GM12878 (cell line): ENCODE results near the gene PCSK1. TPM values are rescaled to one million over a fixed set of nuclear protein-coding genes. Genes with fewer than 3 reads are reported as not detected.

Experiments used
- ATAC-seq: fragments of 200-7000 bp; cut with Tn5 transposase; 3 replicates; pipeline ENCODE4 v1.9.1; 2020; ENCODE audit warnings: mild to moderate bottlenecking, moderate library complexity
- BruUV-seq: library from RNA; stranded (reverse); fragments of 400-500 nt; replicated peaks from 2 replicates; lab custom pipeline; 2021; lab: Mats Ljungman, UMichigan
- CTCF ChIA-PET: fragments of 300-600 bp; sonication (Branson Sonifier 250); formaldehyde crosslinking; extraction: SDS; loops from one replicate; lab custom pipeline; 2021; ENCODE audit warnings: inconsistent platforms; lab: Yijun Ruan, JAX
- POLR2A ChIA-PET: fragments of 350-600 bp; formaldehyde crosslinking; extraction: SDS; loops from one replicate; lab custom pipeline; 2021; ENCODE audit warnings: inconsistent platforms; lab: Charles Lee
- RAD21 ChIA-PET: fragments of 300-600 bp; sonication (Branson Sonifier 250); formaldehyde crosslinking; loops from one replicate; lab custom pipeline; 2023; ENCODE audit warnings: antibody characterized with exemption; ENCODE audit not compliant: unreplicated experiment; lab: Charles Lee
- SMC1A ChIA-PET: fragments of 300-600 bp; sonication (Branson Sonifier 250); formaldehyde crosslinking; loops from one replicate; lab custom pipeline; 2023; ENCODE audit not compliant: unreplicated experiment, uncharacterized antibody; lab: Charles Lee
- DNase-seq: peaks from one replicate; pipeline ENCODE4 v3.0.0-alpha.2; 2011; ENCODE audit warnings: low read depth, low spot score
- FAIRE-seq: peaks from 3 replicates; lab custom pipeline; 2011; peaks lifted over from hg19 to GRCh38; lab: Jason Lieb, UNC
- H2AFZ ChIP-seq: 2 replicates; pipeline ENCODE4 v1.6.0; 2011; ENCODE audit warnings: low read depth, low read length, control low read depth; ENCODE audit not compliant: control insufficient read depth
- H3K27ac ChIP-seq: 2 replicates; pipeline ENCODE4 v1.5.1; 2011; ENCODE audit warnings: control low read depth; ENCODE audit not compliant: control insufficient read depth, insufficient read depth
- H3K27me3 ChIP-seq, 2 experiments: replicated peaks in 1 of 2; 2 replicates each; pipeline versions ENCODE4 v1.6.0 to v1.6.1; 2011; ENCODE audit warnings: low read length in 1 of 2; ENCODE audit not compliant: control insufficient read depth in 2 of 2, insufficient read depth in 2 of 2
- H3K36me3 ChIP-seq, 2 experiments: 2 replicates each; pipeline ENCODE4 v1.5.1; 2011; ENCODE audit warnings: low read length in 1 of 2; ENCODE audit not compliant: control insufficient read depth in 2 of 2, insufficient read depth in 2 of 2
- H3K4me1 ChIP-seq: 2 replicates; pipeline ENCODE4 v1.6.1; 2011; ENCODE audit warnings: mild to moderate bottlenecking, low read length, moderate library complexity, mixed read lengths; ENCODE audit not compliant: control insufficient read depth, insufficient read depth
- H3K4me2 ChIP-seq: 2 replicates; pipeline ENCODE4 v1.6.0; 2011; ENCODE audit warnings: control low read depth; ENCODE audit not compliant: control insufficient read depth, insufficient read depth
- H3K4me3 ChIP-seq: fragments of 200-600 bp; sonication (generic); 2 replicates; pipeline ENCODE4 v1.5.1; 2016
- H3K79me2 ChIP-seq: 2 replicates; pipeline ENCODE4 v1.6.0; 2011; ENCODE audit warnings: low read length; ENCODE audit not compliant: control insufficient read depth, insufficient read depth
- H3K9ac ChIP-seq: 2 replicates; pipeline ENCODE4 v1.8.0; 2011; ENCODE audit warnings: low read length, control low read depth, mixed read lengths; ENCODE audit not compliant: control insufficient read depth, insufficient read depth
- H3K9me3 ChIP-seq: replicated peaks from 3 replicates; pipeline ENCODE4 v1.5.1; 2011; ENCODE audit warnings: mild to moderate bottlenecking, low read length; ENCODE audit not compliant: control insufficient read depth, insufficient read depth
- H4K20me1 ChIP-seq: 2 replicates; pipeline ENCODE4 v1.6.0; 2011; ENCODE audit not compliant: control insufficient read depth, insufficient read depth
- ASH2L ChIP-seq: fragments of 300-600, 200-600 bp; sonication (generic); IDR thresholded peaks from 2 replicates; pipeline ENCODE4 v1.6.1; 2017; ENCODE audit warnings: low read depth, mild to moderate bottlenecking, borderline replicate concordance
- ATF7 ChIP-seq: fragments of 450-650 bp; IDR thresholded peaks from 2 replicates; pipeline ENCODE4 v1.6.1; 2016; ENCODE audit warnings: low read depth, mild to moderate bottlenecking
- BHLHE40 ChIP-seq, 2 experiments: fragments of 450-650 bp in 1 of 2; IDR thresholded peaks; 2 replicates each; pipeline ENCODE4 v1.6.1; 2011 to 2017; ENCODE audit warnings: low read depth in 2 of 2, borderline replicate concordance in 1 of 2, improper control_type of control experiment in 1 of 2, low read length in 1 of 2, mild to moderate bottlenecking in 1 of 2
- FOXM1 ChIP-seq: IDR thresholded peaks from 2 replicates; pipeline ENCODE4 v1.6.1; 2012; ENCODE audit warnings: low read depth, mild to moderate bottlenecking, inconsistent platforms, low read length, moderate library complexity
- IRF3 ChIP-seq: fragments of 450-650 bp; IDR thresholded peaks from 2 replicates; pipeline ENCODE4 v1.6.1; 2014; ENCODE audit warnings: mild to moderate bottlenecking
- KAT2A ChIP-seq: conservative IDR thresholded peaks from 2 replicates; pipeline ENCODE4 v1.6.1; 2011; ENCODE audit warnings: low read depth, low read length; ENCODE audit not compliant: control insufficient read depth
- KDM1A ChIP-seq: fragments of 200-600 bp; sonication (generic); IDR thresholded peaks from 2 replicates; pipeline ENCODE4 v1.6.1; 2016; ENCODE audit warnings: borderline replicate concordance
- KLF5 ChIP-seq: fragments of 450-650 bp; IDR thresholded peaks from 2 replicates; pipeline ENCODE4 v1.6.1; 2014; ENCODE audit warnings: mild to moderate bottlenecking; ENCODE audit not compliant: partially characterized antibody
- MTA2 ChIP-seq: fragments of 450-650 bp; IDR thresholded peaks from 2 replicates; pipeline ENCODE4 v1.6.1; 2016; ENCODE audit warnings: low read depth, mild to moderate bottlenecking, moderate library complexity
- SRF ChIP-seq, 2 experiments: IDR thresholded peaks; 2 replicates each; pipeline ENCODE4 v1.6.1; 2011; ENCODE audit warnings: low read depth in 2 of 2, low read length in 2 of 2, mild to moderate bottlenecking in 1 of 2, moderate library complexity in 1 of 2
- YY1 ChIP-seq: IDR thresholded peaks from 2 replicates; pipeline ENCODE4 v1.6.1; 2011; ENCODE audit warnings: low read depth, mild to moderate bottlenecking, low read length
- ZNF24 ChIP-seq: fragments of 450-650 bp; IDR thresholded peaks from 2 replicates; pipeline ENCODE4 v1.6.1; 2017; ENCODE audit warnings: antibody characterized with exemption, mild to moderate bottlenecking
- WGBS: methylation state at CpG from one replicate; pipeline ENCODE4 v1.1.6; 2016; ENCODE audit warnings: low lambda C conversion rate; ENCODE audit not compliant: insufficient replicate concordance, insufficient coverage; ENCODE audit errors: missing lambda C conversion rate; 5-methylcytosine and 5-hydroxymethylcytosine counted together
- in situ Hi-C: fragments of 300-500 bp; cut with MboI; formaldehyde crosslinking; loops from 9 replicates; pipeline ENCODE4 v1.14.3; 2018; ENCODE audit warnings: mixed read lengths
- intact Hi-C: fragments of 100-400 bp; cut with micrococcal nuclease; formaldehyde crosslinking; loops from one replicate; pipeline ENCODE4 v1.14.2; 2022; ENCODE audit not compliant: unreplicated experiment
- polyA plus RNA-seq, 11 experiments: library from polyadenylated mRNA; depleted of rRNA in 4 of 11; unstranded in 6 of 11; stranded (reverse) in 5 of 11; fragments of >200 nt; fragmentation: Nextera tagmentation in 4 of 11; fragmentation: Illumina TruSeq in 1 of 11; extraction: Ambion mirVana in 4 of 11; extraction: Trizol in 1 of 11; gene quantifications; 1 replicate in 1 of 11; 2 replicates in 10 of 11; pipeline versions ENCODE4 v1.2.1 to v1.2.3, GENCODE V29; 2011 to 2016; ENCODE audit warnings: inconsistent platforms in 2 of 11, missing spikeins in 2 of 11, low read depth in 1 of 11
- total RNA-seq, 4 experiments: library from RNA; depleted of rRNA in 3 of 4; stranded (reverse); fragments of >200 nt in 3 of 4; fragmentation: Illumina TruSeq in 1 of 4; extraction: Trizol in 1 of 4; gene quantifications; 2 replicates each; pipeline versions ENCODE4 v1.2.1 to v1.2.3, GENCODE V29; 2013 to 2021
- TF ChIP-seq, protein P1 (sequence below): IDR thresholded peaks from 2 replicates; pipeline ENCODE4 v1.6.1; 2011; ENCODE audit warnings: mild to moderate bottlenecking, low read depth, low read length, moderate library complexity; ENCODE audit not compliant: insufficient replicate concordance
- TF ChIP-seq, protein P2 (sequence below): fragments of 450-650 bp; IDR thresholded peaks from 2 replicates; pipeline ENCODE4 v1.6.1; 2017; ENCODE audit warnings: borderline replicate concordance

The PCSK1 gene
- total and polyA plus RNA-seq, 10 of the 15 experiments (the other 5 are each of a cell fraction or from before 2014, with no cell fraction given) = 0.03 to 0.24 (median 0.07) TPM; not detected in 4

DNA sequence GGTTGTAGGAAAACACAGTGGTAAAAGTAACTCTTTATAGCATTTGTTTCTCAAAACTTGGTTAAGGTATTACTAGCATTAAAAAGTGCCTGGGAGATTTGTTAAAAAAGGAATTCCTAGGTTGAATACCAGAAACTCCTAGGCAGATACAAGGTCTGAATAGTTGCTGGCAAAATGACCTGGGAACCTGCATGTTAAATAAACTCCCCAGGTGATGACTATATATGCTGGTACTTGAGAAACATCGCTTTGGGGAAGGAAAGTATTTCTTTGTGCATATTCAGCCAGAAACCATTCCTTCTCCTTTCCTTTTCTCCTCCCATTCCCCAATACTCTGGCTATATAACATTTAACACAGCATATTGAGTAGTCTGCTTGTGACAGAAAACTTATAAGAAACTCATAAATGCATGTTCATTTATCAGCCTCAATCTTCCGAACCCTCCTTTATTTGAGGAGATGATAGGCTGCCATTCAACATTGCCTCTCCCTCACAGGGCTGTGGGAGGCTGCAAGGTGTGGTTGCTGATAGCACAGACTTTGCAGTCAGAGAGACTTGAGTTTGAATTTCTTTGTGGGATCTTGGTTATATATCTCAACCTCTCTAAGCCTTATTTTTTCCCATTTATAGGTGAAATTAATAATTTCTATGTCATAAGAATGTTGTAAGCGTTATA lies 28.7 kb downstream of the PCSK1 start:
- H3K4me2 ChIP-seq = no peak overlapping the region
- H3K9ac ChIP-seq = no peak overlapping the region
- intact Hi-C loops = no loop called here
- no peaks in the 10 kb centered on the region for H3K9me3 ChIP-seq
- ChIA-PET SMC1A (interaction anchor here (0.6 kb wide), 1 partner anchor 942 kb away, joined by 3 read pairs; no protein-coding TSS in a partner anchor), POLR2A (no interaction called here), CTCF (interaction anchor here (1.3 kb wide), 2 partner anchors 36 to 197 kb away, joined by 3 to 4 read pairs; no protein-coding TSS in a partner anchor), RAD21 (no interaction called here)
- no peak overlapping the region for H3K4me3 ChIP-seq
- WGBS = 68% methylated on average over 3 of the region's 3 CpGs
- no peaks in the 10 kb centered on the region for H3K36me3 ChIP-seq
- no peaks in the 10 kb centered on the region for H4K20me1 ChIP-seq
- in situ Hi-C loops = no loop called here
- no peak overlapping the region for H2AFZ ChIP-seq
- BruUV-seq = no TSS peak
- no peak for ATAC-seq
- TF ChIP-seq SRF (IDR thresholded peaks at IDR 0.05; ENCODE audit: low read depth in 2 of 2, low read length in 2 of 2) = no peak
- TF ChIP-seq ZNF24 = no peak
- no peak for TF ChIP-seq KDM1A
- no peak for TF ChIP-seq MTA2
- no peak for TF ChIP-seq FOXM1
- FAIRE-seq = no peak
- H3K27me3 ChIP-seq = no peaks in the 10 kb centered on the region; a peak in 1 of 4 replicates
- H3K79me2 ChIP-seq = no peaks in the 10 kb centered on the region
- no peaks in the 10 kb centered on the region for H3K4me1 ChIP-seq
- no peak overlapping the region for H3K27ac ChIP-seq
- no peak for DNase-seq

GRCh38 chr5:96402500-96402899 lies 30.5 kb downstream of the PCSK1 start:
- no peak overlapping the region for H2AFZ ChIP-seq
- H3K4me2 ChIP-seq = no peak overlapping the region
- 56% methylated on average over 6 of the region's 6 CpGs for WGBS
- ChIA-PET CTCF (no interaction called here), SMC1A (no interaction called here), RAD21 (no interaction called here), POLR2A (no interaction called here)
- no peak overlapping the region for H3K27ac ChIP-seq
- H3K4me1 ChIP-seq = no peaks in the 10 kb centered on the region
- DNase-seq (no peak), FAIRE-seq (no peak), ATAC-seq (no peak)
- no peaks in the 10 kb centered on the region; a peak in 1 of 4 replicates for H3K27me3 ChIP-seq
- no TSS peak for BruUV-seq
- no peaks in the 10 kb centered on the region for H3K79me2 ChIP-seq
- H3K9ac ChIP-seq = no peak overlapping the region
- H4K20me1 ChIP-seq = no peaks in the 10 kb centered on the region
- no peaks in the 10 kb centered on the region for H3K9me3 ChIP-seq
- no peaks in the 10 kb centered on the region for H3K36me3 ChIP-seq
- no peak overlapping the region for H3K4me3 ChIP-seq
- in situ Hi-C loops (no loop called here), intact Hi-C loops (no loop called here)
- TF ChIP-seq BHLHE40 (IDR thresholded peaks at IDR 0.05; ENCODE audit: borderline replicate concordance in 1 of 2, low read depth in 2 of 2, low read length in 1 of 2) (no peak), IRF3 (no peak), ATF7 (no peak), KAT2A (no peak), KLF5 (no peak), ASH2L (no peak), YY1 (no peak)
- TF ChIP-seq, protein P1, sequence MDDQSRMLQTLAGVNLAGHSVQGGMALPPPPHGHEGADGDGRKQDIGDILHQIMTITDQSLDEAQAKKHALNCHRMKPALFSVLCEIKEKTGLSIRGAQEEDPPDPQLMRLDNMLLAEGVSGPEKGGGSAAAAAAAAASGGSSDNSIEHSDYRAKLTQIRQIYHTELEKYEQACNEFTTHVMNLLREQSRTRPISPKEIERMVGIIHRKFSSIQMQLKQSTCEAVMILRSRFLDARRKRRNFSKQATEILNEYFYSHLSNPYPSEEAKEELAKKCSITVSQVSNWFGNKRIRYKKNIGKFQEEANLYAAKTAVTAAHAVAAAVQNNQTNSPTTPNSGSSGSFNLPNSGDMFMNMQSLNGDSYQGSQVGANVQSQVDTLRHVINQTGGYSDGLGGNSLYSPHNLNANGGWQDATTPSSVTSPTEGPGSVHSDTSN = no peak
- TF ChIP-seq, protein P2, sequence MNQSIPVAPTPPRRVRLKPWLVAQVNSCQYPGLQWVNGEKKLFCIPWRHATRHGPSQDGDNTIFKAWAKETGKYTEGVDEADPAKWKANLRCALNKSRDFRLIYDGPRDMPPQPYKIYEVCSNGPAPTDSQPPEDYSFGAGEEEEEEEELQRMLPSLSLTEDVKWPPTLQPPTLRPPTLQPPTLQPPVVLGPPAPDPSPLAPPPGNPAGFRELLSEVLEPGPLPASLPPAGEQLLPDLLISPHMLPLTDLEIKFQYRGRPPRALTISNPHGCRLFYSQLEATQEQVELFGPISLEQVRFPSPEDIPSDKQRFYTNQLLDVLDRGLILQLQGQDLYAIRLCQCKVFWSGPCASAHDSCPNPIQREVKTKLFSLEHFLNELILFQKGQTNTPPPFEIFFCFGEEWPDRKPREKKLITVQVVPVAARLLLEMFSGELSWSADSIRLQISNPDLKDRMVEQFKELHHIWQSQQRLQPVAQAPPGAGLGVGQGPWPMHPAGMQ = no peak
